DMS153 (cell line): ENCODE data around the gene PICK1.

Experiments used
- DNase-seq: peaks from one replicate; lab custom pipeline; 2025; lab: John Stamatoyannopoulos, UW

Gene PICK1

DNA sequence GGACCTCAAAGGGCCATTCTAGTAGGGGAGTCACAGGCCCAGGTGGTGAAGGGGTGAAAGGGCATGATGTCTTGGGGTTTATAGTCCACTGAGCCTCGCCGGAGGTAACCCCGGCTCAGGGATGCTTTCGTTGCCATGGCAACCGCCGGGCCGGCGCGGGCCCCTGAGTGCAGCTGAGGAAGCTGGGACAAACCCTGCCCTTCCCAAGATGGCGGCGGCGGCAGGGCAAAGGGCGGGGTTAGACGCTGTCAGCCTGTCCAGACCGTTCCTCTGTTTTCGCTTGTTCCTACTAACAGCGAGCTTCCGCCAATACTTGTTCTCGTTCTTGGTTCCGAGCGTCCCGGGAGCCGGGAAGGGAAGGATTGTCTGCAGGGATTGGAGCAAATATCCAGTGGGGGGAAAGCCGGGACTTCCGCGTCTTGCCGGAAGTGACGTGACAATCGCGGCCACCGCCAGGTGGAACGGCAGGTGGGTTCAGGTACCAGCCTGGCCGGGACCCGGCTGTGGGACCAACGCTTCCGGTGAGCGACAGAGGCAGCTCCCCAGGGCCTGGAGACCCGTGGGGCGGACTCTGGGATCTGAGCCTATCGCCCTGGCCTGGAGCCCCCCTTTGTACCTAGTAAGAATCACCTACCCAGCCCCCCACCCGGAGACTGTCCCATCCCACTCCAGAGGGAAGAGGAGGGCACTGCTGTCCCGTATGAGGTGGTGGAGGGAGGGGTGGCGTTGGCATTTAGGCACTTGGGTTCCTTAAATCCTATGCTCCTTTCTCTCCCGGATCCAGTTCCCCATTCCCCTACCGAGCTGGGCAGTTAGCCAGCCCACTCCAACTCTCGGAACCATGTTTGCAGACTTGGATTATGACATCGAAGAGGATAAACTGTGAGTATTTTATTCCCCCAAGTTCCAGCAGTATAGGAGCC, at the start of gene PICK1:
TSS of gene PICK1 (plus strand) at position 436 of the 923 bp plus-strand sequence. CDS start at position 842, 406 bp downstream.
- DNase-seq = peak; percentile 94

DNA sequence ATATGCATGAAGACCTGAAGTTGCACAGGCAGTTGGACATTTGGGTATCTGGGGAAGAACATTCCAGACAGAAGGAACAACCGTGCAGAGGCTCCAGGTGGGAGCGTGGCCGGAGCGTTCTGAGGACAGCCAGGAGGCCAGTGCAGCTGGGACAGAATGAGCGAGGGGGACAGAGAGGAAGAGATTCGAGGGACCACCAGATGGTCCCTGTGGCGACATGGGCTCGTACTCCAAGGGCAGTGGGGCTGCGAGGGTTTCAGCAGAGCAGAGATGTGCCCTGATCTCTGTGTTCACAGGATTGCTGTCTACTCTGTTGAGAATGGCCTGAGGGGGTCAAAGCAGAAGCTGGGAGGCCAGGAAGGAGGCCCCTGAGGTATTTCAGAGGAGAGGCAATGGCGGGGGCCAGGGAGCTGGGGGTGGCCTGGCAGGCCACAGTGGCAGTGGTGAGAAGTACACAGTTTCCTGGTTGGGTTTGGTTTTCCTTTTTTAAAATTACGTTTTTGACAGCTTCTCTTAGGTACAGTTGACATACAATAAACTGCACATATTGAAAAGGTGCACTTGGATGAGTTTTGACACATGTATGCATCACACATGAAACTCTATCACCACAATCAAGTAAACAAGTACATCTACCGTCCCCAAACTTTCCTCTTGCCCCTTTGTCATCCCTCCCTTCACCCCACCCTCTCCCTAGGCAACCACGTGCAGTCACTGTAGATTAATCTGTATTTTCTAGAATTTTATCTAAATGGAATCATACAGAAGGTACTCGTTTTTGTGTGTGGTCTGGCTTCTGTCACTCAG, 48.0 kb upstream of the PICK1 start:
- no peak for DNase-seq

DNA sequence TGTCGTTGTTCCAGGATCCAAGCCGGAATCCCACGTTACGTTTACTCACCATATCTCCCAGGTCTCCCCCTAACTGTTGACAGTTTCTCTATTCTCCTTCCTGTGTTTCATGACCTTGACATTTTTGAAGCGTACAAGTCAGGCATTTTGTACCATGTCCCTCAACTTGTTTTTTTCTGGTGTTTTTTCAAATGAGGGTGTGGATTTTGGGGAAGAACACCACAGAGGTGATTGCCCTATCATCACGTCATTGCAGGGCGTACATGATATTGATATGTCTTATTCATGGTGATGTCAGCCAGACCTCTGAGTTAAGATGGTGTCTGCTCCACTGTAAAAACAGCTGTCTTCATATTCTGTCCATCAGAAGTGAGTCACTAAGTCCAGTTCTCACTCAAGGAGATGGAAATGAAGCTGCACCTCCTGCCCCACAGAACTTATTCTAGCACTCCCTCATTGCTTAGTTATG, 44.6 kb upstream of the PICK1 start:
- DNase-seq = no peak

DNA sequence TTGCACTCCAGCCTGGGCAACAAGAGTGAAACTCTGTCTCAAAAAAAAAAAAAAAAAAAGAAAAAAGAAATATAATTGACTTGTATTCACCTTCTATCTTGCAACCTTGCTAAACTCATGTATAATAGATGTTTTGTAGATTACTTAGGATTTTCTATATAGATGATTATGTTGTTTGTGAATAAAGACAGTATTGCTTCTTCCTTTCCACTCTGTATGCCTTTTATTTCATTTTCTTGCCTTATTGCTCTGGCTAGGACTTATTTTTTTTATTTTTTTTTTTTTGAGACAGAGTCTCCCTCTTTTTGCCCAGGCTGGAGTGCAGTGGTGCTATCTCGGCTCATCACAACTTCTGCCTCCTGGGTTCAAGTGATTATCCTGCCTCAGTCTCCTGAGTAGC, 43.1 kb upstream of the PICK1 start:
- no peak for DNase-seq

DNA sequence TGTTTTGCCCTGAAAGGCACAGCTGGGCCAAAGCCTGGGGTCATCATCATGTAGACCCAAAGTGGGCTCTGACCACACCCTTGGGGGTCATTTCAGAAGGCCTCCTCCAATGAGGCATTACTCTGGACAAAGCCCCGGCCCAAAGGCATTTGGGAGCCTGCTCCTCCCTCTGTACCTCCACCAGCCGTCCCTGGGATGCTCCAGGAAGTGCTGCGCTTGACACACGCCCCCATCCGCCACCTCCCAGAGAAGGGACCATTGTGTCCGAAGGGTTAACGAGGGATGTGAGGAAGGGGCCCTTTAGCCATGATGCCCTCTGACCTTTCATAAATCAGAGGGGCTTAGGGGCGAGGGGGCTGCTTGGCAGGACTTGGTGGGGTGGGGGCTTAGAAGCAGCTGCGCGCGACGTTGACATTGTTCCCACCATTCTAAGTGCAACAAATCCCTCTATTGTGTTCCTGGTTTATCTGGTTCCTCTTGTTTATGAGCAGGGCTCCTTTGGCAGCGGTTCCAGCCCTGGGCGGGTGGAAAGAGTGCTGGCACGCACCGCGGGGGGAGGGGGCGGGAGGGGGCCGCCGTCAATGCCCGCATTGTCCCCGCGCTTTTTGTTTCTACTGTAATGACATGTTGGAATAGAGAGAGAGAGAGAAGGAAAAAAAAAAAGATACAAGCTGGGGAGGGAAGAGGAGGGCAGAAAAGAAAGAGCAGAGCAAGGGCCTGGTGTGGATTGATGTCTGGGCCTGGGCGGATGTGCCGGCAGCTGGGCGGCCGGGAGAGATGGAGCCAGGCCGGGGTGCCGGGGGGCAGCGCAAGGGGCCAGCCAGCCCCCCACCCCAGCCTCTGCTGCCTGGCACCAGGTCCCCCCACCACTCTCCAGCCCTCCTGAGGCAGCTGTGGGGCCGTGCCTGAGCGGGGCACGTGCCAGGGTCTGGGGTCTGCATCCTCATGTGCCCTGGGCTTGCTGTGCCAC, 40.7 kb upstream of the PICK1 start:
- DNase-seq = peak; percentile 36

DNA sequence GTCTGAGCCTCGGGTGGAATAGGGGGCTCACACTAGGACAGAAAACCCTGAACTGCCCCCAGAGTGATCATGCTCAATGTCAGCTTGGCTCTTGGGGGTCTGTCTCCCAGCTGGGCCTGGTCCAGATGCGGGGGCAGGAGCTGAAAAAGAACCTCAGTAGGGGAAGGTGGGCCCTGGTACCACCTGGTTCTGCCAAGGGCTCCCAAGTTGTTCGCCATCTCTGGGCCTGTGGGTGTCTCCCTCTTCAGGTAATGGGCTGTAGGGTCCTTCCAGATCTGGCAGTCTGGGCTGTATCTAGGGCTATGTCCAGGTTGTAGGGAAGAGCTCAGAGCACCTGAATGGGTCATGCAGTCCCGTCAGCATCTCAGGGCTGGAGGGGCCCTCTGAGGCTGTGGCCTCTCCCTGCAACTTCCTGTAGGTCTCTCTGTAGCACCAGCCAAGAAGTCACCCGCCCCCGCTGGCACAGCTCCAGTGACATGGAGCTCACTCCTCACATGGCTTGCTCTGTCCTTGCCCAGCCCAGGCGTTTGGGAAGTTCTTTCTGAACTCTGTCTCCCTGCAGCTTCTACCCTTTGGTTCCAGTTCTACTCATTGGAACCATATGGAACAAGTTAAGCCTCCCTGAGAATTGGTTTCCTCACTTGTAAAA, 39.8 kb upstream of the PICK1 start:
- DNase-seq = peak; percentile 13

DNA sequence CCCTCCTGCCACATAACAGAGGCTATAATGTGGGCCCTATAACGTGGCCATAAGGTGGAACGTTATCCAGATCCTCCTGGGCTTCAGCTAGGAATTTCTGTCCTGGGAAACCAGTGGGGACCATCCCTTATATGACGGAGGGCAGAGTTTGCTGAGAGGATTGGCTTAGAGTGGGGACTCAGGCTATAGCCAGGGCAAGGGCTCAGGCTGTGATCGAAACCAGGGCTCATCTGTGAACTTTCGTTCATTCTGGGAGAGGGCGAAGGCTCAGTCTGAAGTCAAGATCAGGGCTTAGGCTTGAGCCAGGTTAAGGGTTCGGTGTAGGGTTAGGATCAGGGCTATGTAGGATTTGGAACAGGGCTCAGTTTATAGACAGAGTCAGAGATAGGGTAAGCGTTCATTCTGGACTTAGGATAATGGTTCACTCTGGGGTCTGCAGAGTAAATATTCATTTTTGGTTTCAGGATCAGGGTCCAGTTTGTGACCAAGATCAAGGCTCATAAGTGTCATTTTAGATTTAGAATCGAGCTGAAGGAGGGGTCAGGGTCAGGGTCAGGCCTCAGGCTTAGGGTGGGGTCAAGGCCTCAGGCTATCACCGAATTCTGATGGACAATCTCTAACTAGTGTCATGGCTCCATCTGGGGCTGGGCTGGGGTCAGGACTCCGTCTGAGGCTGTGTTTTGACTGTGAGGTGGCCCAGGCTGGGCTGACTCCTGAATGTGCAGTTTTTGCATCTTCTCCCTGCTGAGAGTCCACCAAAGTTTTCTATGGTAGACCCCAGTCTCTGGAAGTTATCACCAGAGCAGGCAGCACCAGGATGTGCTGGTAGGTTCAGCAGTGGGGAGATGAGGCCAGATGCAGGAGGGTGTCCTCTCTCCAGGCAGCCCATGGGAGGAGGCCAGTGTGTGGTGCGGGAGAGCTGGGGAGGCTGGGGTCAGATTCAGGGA, 39.0 kb upstream of the PICK1 start:
- no peak for DNase-seq

DNA sequence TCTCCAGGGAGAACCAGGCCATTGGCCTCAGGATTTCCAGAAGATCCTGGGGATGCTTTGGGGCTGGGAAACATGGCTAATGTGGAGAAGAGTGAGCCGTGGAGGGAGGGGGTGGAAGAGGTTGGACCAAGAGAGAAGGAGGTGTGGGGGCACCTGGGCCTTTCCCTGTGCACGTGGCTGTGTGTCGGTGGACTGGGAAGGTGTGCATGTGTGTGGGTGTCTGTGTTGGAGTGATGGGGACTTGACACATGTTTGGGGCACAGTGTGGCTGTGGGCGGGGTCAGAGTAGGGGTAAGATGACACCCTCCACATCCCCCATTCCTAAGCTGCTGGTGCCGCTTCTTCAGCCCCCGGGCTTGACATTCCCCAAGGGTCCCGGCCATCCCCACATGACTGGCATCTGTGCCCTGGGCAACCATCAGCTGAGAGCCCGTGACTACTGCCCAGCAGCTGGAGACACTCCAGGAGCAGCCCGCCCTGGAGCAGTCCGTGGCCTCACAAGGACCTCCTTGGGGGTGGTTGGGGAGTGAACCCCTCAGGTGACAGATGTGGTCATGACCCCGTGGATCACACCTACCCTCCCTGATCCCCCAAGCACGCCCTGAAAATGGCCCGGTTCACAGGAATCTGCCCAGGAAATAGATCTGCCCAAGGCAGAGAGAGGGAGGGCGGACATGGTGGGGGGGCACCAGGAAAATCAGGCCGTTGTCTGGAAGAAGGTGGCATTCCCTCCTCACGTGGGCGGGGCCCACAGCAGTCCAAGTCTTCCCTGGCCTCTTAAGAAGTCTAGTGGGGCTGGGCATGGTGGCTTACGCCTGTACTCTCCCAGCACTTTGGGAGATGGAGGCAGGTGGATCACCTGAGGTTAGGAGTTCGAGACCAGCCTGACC, 38.0 kb upstream of the PICK1 start:
- no peak for DNase-seq

DNA sequence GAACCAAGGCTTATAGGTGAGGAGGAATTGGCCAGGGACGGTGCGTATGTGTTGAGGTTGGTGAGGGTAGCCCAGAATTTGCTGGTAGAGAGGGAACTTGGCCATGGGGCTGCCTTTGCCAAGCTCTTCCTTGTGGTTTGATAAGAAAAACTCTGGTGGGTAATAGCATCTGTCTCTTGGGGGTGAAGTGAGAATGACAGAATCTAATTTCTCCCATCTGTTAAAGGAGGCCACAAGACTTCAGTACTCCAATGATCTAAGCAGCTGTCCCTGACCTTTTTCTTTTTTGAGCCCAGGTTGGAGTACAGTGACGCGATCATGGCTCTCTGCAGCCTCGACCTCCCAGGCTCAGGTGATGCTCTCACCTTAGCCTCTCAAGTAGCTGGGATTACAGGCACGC, 36.0 kb upstream of the PICK1 start:
- no peak for DNase-seq

DNA sequence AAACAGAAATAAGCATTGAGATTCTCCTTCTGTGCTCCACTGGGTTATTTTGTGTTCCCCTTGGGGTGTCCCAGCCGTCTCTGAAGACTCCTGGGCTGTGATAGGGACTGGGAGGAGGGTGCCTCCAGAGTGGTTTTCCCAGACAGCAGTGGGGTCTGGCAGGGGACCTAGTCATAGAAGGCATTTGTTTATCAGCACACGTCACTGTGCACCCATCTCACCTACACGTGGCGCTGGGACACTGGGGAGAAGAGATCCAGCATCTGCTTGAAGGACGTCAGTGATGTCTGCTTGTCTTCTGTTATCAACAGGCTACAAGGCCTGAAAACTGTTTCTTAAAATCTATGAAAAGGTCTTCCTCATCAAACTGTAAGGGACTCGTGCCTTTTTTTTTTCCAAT, 34.2 kb upstream of the PICK1 start:
- no peak for DNase-seq

DNA sequence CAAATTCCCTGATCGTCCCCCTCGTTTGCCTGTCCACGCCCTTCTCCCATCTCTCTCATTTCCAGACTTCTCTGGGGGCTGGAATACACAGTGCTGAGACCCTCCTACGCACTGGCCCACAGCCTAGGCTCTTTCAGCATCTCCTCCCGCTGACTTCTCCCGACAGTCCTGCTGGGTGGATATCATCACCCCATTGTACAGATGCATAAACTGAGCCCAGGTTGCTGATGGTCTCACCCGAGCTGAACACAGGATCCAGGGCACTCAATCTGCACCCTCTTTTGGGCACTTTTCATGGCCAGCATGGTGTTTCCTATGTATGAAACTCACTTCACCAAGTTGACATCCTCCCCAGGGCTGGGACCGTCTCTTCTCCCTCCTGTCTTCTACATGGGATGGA, 31.7 kb upstream of the PICK1 start:
- no peak for DNase-seq

DNA sequence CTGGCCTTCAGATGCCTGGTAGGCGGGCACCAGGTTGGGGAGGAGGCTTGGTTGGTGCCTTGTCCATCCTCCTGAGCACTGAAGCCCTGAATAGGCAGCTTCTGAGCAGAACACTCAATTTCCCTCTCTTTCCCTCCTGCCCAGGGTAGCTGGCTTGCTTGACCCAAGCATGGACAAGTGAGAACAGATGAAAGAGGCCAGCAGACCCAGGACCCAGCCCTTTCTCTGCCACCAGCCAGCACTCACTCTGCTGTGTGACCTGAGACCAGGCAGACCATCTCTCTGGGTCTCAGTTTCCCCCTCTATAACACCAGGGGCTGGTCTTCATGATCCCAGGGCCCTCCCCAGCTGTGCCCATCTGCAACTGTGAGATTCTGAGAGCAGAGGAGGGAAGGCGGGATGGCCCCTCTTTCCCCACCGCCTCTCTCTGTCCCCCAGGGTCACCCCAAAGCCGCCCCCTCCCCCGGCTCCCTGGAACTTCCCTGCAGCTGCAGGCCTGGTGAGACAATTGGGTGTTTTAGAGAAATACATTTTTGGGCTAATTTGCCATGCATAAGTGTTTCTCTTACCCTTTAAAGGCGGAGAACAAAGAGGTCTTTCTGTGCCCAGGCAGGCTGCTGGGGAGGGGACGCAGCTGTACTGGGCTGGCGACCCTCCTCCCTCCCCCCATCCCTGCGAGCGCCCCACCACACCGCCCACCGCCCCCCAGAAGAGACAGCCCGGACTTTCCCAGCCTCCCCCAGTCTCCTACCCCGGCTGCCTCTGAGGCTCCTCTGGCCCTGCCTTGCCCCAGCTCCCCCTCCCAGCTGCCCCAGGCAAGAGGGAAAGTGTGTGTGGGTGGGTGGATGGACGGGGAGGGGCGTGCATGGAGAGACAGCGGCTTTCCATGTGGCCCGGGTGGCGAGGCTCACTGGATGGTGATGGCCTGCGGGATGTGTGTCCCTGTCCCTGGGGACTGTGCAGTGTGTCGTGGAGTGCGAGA, 30.8 kb upstream of the PICK1 start:
- no peak for DNase-seq

DNA sequence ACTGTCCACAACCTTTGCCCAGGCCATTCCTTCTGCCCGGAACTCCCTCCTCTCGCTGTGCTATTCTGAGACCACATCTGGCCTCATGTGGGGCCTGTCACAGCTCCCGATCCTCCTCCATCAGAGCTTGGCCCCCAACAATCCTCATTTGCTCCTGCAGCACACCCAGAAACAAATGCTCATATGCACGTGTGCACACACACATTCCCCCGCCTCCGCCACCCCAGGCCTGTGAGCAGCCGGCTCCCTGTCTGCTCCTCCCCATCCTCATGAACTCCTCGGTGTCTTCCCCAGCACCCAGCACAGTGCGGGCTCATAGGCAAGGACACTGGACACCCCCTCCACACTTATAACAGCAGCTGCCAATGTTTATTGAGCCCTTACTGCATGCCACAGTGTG, 29.7 kb upstream of the PICK1 start:
- no peak for DNase-seq

DNA sequence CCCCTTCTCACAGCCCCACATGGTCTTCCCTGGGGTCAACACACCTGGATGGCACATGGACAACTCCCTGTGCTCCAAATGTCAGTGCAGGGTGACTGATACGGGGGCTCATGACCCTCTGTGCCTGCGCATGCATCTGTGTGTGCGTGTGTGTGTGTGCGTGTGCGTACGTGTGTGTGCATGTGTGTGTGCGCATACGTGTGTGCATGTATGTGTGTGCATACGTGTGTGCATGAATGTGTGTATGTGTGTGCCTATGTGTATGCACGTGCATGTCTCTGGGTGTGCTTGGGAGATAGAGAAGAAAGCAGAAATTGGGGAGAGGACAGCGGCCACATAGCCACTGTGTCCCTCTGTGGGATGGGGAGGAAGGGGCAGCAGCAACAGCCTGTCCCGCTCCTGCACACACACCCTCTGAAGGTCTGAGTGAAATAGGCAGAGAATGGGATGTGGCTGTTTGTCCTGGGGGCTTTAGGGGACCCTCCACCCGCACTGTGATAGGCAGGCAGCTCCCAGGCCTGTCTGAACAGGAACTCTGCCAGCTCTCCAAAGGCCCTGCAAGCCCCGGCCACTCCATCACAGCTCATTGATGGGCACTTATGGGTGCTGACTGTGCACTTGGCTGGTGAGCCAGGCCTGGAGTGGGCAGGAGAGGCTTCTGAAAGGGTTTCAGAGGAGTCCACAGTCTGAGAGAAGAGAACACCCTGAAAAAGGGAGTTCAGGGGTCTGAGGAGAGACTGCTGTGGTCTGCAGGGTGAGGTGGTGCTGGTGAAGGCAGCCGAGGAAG, 28.7 kb upstream of the PICK1 start:
- DNase-seq = no peak

DNA sequence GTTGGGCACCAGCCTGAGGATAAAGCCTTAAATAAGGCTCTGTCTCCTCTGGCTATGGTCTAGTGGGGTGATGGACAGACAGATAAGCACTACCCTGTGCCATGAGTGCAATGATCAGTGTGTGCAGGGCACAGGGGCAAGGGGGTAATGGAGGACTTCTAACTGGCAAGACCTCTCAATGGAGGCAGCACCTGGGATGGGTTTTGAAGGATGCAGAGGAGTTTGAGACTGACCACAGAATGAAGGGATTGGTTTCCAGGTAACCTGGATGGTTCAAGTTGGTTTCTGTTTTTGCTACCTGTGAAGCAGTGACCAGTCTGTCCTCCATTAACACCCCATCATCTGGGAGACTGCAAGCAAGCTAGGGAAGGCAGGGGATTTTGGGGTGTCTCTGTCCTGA, 27.8 kb upstream of the PICK1 start:
- DNase-seq = no peak

DNA sequence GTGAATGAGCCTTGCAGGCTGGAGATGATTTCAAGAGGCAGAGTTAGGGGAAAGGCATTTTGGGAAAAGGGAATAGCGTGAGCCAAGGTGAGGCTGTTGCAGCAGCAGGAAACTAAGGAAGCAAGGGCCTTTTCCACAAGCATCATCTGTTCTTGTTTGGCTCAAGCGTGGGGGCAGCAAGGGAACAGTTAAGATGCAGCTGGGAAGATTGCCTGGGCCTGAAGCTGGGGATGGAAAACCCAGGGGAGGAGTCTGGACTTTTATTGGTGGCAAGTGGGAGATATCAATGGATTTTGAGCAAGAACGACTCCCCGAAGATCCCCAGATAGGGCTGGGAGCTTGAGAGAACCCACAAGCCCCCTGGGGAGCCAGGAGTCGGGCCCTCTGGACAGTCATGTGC, 27.3 kb upstream of the PICK1 start:
- DNase-seq = no peak
